GM11168 (cell line): ENCODE measurements around the gene KCNK6.

Source experiments
- in situ Hi-C: fragments of 300-500 bp; cut with MboI; formaldehyde crosslinking; loops from one replicate; pipeline ENCODE4 v1.12.0; 2022; ENCODE audit warnings: low sequenced_read_pairs; ENCODE audit not compliant: unreplicated experiment

KCNK6 gene

DNA sequence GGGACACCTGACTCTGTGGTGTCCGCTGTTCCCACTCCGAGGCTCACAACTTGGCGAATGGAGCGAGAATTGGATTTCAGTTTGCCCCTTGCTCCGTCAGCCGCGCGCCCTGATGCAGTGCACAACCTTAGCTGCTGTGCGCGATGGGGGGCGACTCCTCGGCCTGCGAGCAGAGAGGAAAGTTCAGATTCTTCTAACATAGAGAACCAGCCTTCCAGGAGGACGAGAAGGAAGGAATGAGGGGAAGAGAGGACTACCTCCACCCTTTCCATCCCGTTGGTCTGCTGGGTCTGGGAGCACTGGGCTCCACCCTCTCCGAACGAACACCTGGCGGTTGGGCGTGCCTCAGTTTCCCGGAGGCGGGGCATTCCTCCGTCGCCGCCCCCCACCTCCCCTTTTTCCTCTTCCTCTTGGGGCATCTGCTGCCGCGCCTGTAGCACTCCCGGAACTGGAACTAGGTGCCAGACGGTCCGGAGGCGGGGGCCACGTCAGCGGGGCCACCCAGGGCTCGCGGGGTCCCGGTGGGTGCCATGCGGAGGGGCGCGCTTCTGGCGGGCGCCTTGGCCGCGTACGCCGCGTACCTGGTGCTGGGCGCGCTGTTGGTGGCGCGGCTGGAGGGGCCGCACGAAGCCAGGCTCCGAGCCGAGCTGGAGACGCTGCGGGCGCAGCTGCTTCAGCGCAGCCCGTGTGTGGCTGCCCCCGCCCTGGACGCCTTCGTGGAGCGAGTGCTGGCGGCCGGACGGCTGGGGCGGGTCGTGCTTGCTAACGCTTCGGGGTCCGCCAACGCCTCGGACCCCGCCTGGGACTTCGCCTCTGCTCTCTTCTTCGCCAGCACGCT is at the start of gene KCNK6:
KCNK6 (plus strand) TSS at position 425 of the 838 bp plus-strand sequence; CDS start at position 531, 106 bp downstream.
- in situ Hi-C loops: no loop called here

DNA sequence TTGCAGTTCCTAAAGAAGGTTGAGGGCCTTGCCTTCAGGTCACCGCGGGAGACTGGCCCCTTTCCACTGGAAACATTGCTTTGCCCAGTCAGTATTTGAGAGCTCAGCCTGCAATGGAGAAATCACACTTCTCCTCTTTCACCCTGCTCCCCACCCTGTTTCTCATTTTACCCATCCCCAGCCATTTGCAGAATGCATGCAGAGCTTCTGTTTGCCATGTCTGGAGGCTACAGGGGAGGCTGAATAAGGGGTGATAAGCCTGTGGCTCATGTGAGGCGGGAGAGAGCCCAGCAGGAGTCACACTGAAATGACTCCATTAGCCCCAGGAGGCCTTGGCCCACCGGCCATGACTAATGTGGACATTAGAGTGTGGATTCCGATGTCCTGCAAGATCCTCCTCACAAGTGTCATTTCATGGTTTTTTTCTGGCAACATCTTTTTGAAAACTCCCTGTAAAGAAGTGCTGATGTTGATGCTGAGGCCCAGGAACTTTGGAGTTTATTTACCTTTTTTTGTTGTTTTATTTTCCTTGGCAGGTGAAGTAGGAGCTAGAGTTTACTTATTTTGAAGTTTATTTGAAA is 49.0 kb upstream of the KCNK6 start:
- in situ Hi-C loops: no loop called here

DNA sequence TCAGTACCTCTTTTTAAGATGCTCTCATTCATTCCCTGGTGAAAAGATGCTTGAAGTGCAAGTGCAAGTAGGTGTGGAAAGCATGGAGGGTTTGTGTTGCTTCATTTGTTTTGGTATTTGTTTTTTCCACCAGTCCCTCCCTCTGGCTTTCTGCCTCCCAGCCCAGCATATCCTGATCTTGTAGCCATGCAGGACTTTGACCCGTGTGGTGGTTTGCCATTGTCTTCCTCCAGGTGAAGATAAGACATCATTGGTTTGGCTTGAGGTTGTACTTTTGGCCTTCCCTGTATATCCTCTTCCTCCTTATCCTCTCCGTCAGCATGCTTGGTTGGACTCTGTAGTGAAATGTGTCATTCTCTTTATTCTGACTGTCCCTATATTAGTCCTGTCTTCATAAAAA is 46.1 kb upstream of the KCNK6 start:
- in situ Hi-C loops: no loop called here

DNA sequence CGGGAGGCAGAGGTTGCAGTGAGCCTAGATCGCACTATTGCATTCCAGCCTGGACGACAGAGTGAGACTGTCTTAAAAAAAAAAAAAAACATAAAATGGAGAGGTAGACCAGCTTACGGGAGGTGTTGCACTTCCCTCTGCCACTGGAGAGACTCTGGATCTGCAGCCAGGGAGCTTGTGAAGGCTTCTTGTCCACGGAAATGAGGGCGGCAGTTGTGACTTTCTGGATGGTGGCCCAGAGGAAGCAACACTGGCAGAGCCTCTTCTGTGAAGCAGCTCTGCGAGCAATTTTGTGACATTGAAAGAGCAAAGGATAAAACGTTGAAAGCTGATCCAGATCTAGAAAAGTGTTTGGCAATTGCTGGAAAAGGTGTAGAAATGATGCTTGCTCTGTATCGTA is 44.9 kb upstream of the KCNK6 start:
- in situ Hi-C loops: no loop called here

DNA sequence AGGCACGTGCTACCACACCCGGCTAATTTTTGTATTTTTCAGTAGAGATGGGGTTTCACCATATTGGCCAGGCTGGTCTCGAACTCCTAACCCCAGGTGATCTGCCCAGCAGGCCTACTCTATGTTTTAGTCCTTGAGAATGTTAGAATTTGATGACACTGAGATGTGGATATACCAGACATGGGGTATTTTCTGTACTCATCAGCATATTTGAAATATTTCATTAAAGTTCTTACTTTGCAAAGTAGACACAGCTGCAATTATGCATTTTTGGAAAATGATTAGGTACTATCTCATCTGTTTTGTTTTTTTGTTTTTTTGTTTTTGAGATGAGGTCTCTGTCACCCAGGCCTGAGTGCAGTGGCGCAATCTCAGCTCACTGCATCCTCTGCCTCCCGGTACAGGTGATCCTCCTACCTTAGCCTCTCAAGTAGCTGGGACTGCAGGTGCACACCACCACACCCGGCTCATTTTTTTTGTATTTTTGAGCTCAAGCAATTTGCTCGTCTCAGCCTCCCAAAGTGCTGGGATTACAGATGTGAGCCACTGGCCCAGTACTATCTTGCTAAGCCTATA is 42.6 kb upstream of the KCNK6 start:
- in situ Hi-C loops: no loop called here

DNA sequence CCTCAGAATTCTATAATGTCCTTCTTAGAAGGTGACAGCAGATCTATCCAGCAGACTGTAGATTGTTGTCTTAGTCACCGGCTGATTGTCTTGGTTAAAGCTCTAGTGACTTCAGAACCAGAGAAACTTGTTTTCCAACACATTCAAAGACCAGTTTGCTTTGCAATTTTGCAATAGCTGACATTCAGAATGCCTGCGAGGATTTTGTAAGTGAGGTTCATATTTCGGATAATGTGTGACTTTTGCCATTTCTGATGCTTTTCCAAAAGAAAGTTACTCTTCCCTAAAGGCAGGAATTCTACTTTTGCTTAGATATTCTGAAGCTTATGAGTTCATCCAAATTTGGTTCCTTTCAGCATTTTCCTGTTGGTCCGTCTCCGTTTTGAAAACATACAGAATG is 42.1 kb upstream of the KCNK6 start:
- in situ Hi-C loops: no loop called here

DNA sequence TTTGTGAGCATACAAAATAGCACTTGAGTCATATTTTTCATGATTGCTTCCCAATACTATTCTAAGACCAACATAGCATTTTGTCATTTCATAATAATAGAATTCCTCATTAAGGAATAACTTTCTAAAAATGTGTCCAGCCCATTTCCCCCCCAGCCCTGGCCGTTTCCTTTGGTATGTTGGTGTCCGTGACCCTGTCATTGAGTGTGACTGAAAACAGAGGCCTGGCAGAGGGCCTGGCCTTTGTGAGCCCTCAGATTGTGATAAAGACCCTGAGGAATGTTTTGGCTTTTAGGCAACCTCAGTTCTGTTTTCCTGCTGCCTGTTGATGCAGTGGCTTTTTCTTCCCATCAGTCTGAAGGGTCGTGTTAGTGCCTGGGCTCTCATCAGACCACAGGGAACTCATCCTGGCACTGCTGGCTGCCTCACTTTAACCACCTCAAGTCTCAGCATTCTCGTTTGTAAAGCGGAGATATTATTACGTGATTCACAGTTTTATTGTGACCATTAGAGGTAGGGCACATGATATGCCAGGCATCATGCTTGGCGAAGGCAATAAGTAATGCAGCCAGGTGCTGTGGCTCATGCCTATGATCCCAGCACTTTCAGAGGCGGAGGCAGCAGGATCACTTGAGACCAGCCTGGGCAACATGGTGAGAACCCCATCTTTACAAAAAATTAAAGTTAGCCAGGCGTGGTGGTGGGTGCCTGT is 41.5 kb upstream of the KCNK6 start:
- in situ Hi-C loops: no loop called here

DNA sequence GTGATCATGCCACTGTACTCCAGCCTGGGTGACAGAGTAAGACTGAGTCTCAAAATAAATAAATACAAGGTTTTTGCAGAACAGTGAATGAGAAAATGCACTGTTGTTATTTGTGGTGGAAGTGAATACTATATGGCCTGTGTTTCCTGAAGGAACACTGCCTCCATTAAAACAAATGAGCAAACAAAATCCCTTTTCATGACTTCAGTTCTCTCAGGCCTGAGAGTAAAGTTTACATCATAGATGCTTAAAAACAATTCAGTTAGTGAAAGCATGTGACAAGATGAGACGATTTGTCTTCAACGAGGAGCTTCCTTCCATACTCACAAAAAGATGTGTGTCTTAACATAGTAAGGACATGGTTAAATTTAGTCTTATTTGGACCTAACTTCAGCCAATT is 40.9 kb upstream of the KCNK6 start:
- in situ Hi-C loops: no loop called here

DNA sequence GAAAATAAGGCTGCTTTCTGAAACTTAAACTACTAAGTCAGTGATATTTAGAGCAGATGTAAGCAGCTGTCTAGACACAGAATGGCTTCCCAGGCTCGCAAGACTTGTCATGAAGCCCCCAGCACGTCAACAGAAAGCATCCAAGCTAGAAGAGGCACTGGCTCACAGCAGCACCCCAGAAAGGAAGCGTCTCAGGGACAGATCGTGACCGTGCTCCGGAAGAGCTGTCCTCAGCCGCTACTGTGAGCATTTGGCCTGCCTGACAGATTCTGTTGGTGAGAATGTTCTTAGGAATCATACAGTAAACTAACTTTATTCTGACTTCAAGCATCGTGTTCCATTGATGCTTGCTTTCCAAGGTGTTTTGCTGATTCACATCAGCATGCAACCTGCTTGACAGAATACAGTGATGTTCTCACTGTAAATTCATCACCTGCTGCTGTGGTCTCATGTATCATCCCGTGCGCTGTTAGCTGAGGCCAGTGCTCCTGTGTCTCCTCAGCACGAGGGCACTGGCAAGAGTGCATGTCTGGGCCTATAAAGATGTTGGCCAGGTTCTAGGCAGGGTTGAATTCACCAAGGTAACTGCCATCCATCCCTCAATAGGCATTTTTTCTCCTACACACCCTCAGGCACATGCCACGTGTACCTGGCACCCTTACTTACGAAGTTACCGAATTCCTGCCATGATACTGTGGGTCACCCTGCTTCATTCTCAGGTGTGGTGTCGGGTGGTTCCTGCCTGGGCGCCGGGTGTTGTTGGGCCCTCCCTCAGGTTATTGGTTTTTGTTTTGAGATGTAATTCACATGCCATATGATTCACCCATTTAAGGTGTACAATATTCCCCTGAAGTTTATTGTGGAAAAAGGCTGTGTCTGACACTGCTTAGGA is 39.4 kb upstream of the KCNK6 start:
- in situ Hi-C loops: no loop called here

DNA sequence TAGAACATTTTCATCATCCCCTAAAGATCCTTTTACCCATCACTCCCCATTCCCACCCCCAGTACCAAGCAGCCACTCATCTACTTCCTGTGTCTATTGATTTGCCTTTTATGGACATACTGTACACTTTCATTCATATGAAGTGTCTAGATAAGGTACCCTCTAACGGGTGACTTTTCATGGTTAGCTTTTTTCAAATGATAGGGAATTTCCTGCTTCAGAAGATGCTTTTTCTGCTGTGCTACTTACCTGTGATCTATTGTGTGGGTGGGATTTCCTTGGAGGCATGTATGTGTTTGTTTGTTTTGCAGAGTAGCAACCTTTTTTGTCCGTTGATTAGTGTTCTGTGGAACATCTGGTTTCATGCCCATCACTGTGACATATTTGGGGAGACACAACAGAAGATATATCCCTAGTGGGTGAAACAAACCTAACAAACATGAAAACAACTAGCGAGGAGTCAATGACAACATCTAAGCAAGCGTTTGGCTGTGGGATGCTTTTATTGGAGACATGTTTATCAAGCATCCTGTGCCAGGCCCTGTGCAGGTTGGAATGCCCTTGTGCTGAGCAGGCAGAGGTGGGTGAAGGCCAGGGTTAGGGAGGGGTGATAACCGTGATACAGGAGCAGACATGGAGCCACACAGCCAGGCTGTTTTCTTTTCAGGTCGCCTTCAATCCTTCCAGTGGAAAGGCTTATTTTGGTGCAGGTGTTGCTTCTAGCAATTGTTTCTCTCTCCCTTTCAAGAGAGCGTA is 37.7 kb upstream of the KCNK6 start:
- in situ Hi-C loops: no loop called here

DNA sequence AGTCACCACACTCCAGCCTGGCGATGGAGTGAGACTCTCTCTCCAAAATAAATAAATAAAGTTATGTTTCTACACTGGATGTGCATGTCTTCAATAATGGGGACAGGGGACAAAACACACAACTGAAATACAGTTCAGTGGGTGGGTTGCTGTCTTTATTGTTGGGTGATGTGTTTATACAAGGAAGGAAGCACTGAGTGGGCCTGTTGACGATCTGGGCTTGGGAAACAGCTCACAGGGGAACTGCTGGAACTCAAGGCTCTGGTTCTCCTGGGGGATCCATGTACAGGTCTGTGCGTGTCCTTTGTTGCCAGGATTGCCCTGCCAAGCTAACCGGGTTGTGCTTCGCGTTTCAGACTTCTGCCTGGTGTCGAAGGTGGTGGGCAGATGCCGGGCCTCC is 36.4 kb upstream of the KCNK6 start:
- in situ Hi-C loops: no loop called here

DNA sequence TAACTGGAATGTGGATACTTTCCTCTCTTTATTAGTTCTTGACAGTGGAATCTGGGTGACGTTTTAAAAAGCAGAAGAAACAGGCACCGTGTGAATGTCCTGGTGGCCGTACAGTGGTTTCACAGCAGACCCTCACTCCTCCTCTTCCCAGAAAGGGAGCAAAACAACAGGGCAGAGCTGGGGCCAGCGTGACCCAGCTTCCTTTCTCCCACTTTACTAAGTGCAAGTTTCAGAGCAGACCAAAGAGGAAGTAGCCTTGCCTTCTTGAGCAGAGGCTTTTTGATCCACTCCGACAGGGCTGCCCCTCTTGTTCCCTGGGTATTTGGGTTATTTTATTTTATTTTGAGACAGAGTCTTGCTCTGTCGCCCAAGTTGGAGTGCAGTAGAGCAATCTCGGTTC is 35.2 kb upstream of the KCNK6 start:
- in situ Hi-C loops: no loop called here

DNA sequence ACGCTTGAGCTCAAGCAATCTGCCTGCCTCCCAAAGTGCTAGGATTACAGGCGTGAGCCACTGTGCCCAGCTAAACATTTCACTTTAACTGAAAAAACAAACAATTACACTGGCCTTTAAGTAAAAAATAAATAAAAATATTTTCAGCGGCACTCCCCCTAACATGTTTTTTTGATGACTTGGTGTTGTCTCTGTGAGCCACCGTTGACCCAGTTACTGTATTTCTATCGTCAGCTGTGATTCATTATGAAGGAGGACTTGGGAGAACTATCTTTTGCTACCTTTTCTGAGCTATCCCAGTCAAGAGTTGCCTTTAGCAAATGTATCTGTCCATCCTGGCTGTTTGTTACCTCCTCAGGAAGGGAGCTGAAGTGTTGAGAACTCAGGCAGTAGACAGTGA is 34.1 kb upstream of the KCNK6 start:
- in situ Hi-C loops: no loop called here

DNA sequence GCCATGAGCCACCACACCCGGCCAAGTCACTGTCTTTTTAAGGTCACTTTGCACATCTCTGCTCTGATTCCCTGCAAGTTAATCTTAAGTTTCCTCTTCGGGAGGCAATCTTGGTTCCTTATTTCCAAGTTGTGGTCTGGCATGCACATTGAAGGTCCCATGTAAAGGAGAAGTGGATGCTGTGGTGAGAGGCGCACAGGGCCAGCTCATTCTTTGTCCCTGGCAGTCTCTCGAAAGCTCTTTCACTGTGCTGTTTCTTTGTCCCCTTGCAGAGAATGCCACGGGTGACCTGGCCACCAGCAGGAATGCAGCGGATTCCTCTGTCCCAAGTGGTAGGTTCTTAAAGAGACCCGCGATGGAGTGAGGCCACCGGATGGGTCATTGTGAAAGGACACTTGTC is 32.0 kb upstream of the KCNK6 start:
- in situ Hi-C loops: no loop called here

DNA sequence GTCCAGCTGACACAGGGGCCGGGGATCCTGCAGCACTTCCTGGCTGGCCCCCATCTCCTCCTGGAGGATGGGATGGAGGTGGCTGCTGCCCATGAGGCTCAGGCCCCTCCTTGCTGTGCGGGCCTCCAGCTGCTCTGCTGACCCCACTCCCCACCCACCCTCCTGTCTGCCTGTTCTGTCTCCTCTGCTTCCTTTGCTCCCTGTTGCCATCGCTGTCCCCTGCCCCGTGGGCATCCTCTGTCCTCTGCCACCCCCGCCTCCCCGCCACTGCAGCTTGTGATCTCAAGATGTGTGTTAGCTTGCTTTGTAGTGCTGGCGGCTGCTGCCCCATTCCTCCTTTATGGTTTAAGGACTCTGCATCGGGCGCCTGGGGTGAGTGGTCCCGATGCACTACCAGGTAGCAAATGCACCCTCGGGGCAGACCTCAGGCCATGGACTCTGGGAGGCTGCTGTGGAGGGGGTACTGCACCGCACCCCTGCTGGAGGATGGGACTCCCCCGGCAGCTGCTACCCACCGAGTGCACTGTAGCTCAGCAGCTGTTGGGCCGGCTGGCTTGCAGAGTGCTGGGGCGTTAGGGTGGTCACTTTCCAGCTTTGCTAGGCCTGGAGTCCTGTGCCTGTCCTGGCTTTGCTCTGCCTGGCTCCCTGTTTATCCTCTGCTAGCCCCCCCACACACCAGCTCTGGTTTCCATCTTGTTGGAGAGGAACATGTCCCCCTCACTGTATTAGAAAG is 31.4 kb upstream of the KCNK6 start:
- in situ Hi-C loops: no loop called here

DNA sequence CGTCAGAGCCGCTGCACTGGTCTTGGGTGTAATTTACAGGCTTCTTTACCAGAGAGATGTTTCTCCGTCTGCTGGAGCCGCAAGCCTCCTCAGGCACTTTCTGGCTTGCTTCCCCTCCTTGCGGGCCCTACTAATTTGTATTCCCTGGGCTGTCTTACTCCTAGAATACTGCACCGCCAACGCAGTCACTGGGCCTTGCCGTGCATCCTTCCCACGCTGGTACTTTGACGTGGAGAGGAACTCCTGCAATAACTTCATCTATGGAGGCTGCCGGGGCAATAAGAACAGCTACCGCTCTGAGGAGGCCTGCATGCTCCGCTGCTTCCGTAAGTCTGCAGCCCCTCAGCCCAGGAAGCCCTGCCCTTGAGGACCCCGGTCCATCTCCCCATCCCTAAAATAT is 29.7 kb upstream of the KCNK6 start:
- in situ Hi-C loops: no loop called here

DNA sequence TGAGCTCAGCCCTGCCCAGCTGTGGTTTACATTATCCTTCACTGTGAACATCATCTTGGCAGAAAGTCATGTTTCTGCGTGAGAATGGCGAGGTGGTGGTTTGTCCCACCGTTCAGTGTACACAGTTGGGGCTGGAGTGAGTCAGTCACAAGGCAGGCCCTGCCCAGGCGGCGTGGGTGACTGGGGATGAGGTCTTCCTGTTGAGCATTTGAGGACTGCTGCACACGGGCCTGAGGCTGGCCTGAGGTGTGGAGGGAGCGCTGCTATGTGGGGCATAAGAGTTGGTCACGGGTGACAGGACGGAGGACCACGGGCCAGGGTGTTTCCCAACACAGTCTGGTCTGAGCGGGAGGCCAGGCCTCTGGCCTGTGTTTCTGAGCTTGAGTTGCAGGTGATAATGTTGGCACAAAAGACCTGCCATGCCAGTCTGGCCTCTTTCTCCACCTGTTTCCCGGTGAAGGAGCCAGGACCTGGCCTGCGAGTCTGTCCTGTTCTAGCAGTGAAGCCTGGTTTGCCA is 29.0 kb upstream of the KCNK6 start:
- in situ Hi-C loops: no loop called here

DNA sequence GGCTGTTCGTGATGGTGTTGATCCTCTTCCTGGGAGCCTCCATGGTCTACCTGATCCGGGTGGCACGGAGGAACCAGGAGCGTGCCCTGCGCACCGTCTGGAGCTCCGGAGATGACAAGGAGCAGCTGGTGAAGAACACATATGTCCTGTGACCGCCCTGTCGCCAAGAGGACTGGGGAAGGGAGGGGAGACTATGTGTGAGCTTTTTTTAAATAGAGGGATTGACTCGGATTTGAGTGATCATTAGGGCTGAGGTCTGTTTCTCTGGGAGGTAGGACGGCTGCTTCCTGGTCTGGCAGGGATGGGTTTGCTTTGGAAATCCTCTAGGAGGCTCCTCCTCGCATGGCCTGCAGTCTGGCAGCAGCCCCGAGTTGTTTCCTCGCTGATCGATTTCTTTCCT is 27.8 kb upstream of the KCNK6 start:
- in situ Hi-C loops: no loop called here

DNA sequence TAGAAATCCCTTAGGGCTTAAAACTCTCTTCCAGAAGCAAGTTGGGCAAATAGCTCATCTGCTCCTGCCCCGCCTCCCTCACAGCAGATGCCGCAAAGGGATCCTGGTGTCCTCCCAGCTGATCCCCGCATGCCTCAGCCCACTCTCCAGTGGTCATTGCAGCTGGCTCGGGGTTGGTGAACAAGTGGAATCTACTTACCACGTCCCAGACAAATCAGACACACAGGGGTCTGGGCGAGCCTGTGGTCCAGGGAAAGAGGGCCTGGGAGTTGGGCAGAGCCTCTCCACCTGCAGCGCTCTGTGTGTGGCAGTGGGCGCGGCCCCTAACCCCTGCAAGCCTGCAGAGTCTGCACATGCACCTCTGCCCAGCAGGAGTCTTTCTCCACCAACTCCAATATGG is 26.4 kb upstream of the KCNK6 start:
- in situ Hi-C loops: no loop called here
